ENCODE measurements around the gene PTPN2. TPM values are rescaled to one million over a fixed set of nuclear protein-coding genes. Genes with fewer than 3 reads are reported as not detected.

Gene PTPN2
- total RNA-seq, 1 donor from 2014 or later = 47.9 TPM

- Histone ChIP-seq H3K27me3 (ENCODE audit: control insufficient read depth, insufficient read depth, low read length) (no peaks in the 10 kb centered on the region), H3K4me3 (ENCODE audit: low read depth, low read length) (no peak overlapping the region), H3K36me3 (ENCODE audit: control insufficient read depth, insufficient read depth, low read length) (no peaks in the 10 kb centered on the region)
- TF ChIP-seq, protein P1, sequence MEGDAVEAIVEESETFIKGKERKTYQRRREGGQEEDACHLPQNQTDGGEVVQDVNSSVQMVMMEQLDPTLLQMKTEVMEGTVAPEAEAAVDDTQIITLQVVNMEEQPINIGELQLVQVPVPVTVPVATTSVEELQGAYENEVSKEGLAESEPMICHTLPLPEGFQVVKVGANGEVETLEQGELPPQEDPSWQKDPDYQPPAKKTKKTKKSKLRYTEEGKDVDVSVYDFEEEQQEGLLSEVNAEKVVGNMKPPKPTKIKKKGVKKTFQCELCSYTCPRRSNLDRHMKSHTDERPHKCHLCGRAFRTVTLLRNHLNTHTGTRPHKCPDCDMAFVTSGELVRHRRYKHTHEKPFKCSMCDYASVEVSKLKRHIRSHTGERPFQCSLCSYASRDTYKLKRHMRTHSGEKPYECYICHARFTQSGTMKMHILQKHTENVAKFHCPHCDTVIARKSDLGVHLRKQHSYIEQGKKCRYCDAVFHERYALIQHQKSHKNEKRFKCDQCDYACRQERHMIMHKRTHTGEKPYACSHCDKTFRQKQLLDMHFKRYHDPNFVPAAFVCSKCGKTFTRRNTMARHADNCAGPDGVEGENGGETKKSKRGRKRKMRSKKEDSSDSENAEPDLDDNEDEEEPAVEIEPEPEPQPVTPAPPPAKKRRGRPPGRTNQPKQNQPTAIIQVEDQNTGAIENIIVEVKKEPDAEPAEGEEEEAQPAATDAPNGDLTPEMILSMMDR (IDR thresholded peaks at IDR 0.05; ENCODE audit: insufficient read depth, low read length, severe bottlenecking) = no peak
- FAIRE-seq = no peak
- DNase-seq (ENCODE audit: low read depth) = no peak
Observed at GRCh38 chr18:12773369-12773768, 110.7 kb downstream of the PTPN2 start.

- DNase-seq (ENCODE audit: low read depth) = no peak
- no peak for FAIRE-seq
- TF ChIP-seq, protein P1 (IDR thresholded peaks at IDR 0.05; ENCODE audit: insufficient read depth, low read length, severe bottlenecking) = no peak
- Histone ChIP-seq H3K36me3 (ENCODE audit: control insufficient read depth, insufficient read depth, low read length) (no peaks in the 10 kb centered on the region), H3K4me3 (ENCODE audit: low read depth, low read length) (no peak overlapping the region), H3K27me3 (ENCODE audit: control insufficient read depth, insufficient read depth, low read length) (no peaks in the 10 kb centered on the region)
Observed at GRCh38 chr18:12772111-12772510, 111.9 kb downstream of the PTPN2 start.

DNA sequence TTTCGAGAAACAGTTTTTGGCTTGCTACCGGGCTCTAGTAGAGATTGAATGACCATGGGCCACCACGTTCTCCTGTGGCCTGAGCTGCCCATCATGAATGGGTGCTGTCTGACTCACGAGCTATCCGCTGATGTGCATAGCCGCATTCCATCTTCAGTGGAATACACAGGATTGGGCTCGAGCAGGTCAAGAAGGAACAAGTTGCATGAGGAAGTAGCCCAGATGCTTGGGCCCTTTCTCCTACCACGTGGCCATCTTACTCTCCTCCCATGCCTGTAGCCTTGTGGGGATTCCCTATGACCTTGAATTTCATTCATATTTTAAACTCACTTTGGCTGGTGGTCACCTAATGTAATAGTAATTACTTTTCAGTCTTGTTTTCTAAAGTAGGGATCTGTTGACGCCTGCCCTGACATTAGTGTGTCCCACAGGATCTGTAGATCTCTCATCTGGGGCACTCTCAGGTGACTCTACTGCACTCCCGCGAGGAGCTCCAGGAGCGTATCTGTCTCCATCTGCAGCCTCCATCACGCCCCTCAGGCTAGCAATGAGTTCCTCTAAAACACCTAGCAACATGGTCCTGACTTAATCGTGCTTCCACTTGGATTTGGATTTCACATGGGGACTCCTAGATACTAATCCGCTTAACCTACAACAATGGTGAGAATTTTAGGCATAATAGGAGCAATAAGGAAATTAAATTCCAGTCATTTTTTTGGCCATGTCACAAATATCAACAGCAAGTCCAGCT lies 113.4 kb downstream of the PTPN2 start:
- TF ChIP-seq, protein P1 (IDR thresholded peaks at IDR 0.05; ENCODE audit: insufficient read depth, low read length, severe bottlenecking) = no peak
- Histone ChIP-seq H3K4me3 (ENCODE audit: low read depth, low read length) (no peak overlapping the region), H3K36me3 (ENCODE audit: control insufficient read depth, insufficient read depth, low read length) (no peaks in the 10 kb centered on the region), H3K27me3 (ENCODE audit: control insufficient read depth, insufficient read depth, low read length) (no peaks in the 10 kb centered on the region)
- DNase-seq (ENCODE audit: low read depth) (peak; percentile 86), FAIRE-seq (no peak)

DNA sequence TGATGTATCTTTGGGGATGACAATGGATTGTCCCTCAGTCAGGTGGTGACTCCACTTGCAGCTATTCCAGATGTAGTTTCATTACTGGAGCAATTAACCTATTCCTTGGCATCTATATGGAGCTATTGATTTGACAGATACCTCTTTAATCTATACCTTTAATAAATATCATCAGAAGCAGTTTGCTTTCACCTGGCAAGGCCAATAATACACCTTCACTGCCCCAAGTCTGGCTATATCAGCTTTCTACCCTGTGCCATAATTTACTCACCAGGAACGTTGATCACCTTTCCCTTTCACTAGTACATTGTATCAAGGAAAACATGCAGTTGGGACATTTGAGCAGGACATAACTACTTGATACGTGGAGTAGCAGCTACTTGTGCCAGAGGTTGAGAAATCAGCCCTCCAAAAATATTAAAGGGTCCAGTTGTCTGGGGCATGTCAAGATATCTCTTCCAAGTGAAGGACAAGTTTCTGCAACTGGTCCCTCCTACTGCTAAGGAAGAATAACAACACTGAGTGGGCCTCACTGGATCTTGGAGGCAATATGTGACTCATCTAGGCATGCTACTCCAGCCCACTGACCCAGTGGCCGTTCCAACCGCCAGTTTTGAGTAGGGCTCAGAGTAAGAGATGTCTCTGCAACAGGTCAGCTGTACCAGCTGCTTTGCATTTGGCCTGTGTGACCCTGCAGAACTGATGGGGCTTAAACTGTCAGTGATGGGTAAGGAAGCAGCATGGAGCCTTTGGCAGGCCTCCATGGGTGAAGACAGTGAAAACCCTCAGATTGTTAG lies 114.2 kb downstream of the PTPN2 start:
- H3K4me3 ChIP-seq (ENCODE audit: low read depth, low read length) = no peak overlapping the region
- DNase-seq (ENCODE audit: low read depth) (peak; percentile 12), FAIRE-seq (no peak)
- no peaks in the 10 kb centered on the region for H3K36me3 ChIP-seq (ENCODE audit: control insufficient read depth, insufficient read depth, low read length)
- TF ChIP-seq, protein P1 (IDR thresholded peaks at IDR 0.05; ENCODE audit: insufficient read depth, low read length, severe bottlenecking) = no peak
- H3K27me3 ChIP-seq (ENCODE audit: control insufficient read depth, insufficient read depth, low read length) = no peaks in the 10 kb centered on the region

- Histone ChIP-seq H3K36me3 (ENCODE audit: control insufficient read depth, insufficient read depth, low read length) (no peaks in the 10 kb centered on the region), H3K27me3 (ENCODE audit: control insufficient read depth, insufficient read depth, low read length) (no peaks in the 10 kb centered on the region), H3K4me3 (ENCODE audit: low read depth, low read length) (no peak overlapping the region)
- TF ChIP-seq, protein P1 (IDR thresholded peaks at IDR 0.05; ENCODE audit: insufficient read depth, low read length, severe bottlenecking) = no peak
- DNase-seq (ENCODE audit: low read depth) (no peak), FAIRE-seq (no peak)
Observed at GRCh38 chr18:12769136-12769535, 114.9 kb downstream of the PTPN2 start.

Measured in bronchial epithelial cell (primary cell).